Measurements from ENCODE around the gene C11orf68. TPM values are rescaled to one million over a fixed set of nuclear protein-coding genes. Genes with fewer than 3 reads are reported as not detected.

Gene C11orf68
- total and polyA plus RNA-seq, 9 of the 15 experiments (the other 6 are each of a cell fraction or from before 2014, with no cell fraction given) = 3.6 to 35.9 (median 12.8) TPM

- TF ChIP-seq ETV1 (tag; conservative IDR thresholded peaks at IDR 0.05; ENCODE audit: low read depth) (peak; percentile 26; the same call in 1 of the 2 replicates), BDP1 (IDR thresholded peaks at IDR 0.05; ENCODE audit: insufficient read depth, insufficient read length) (no peak), RB1 (IDR thresholded peaks at IDR 0.05; ENCODE audit: low read depth) (peak; percentile 79; the same call in 1 of the 2 replicates), ZNF232 (CRISPR knock-in tag; IDR thresholded peaks at IDR 0.05) (no peak), ADNP (tag; IDR thresholded peaks at IDR 0.05) (no peak), ELF4 (CRISPR knock-in tag; IDR thresholded peaks at IDR 0.05) (no peak), PHF21A (IDR thresholded peaks at IDR 0.05; ENCODE audit: borderline replicate concordance, low read depth) (no peak), THAP7 (CRISPR knock-in tag; IDR thresholded peaks at IDR 0.05) (0 out of 2 replicates have a peak, but pooled peaks have one; percentile 30), NFE2L1 (tag; IDR thresholded peaks at IDR 0.05; ENCODE audit: borderline replicate concordance, low read depth) (no peak), KLF6 (CRISPR knock-in tag; IDR thresholded peaks at IDR 0.05; ENCODE audit: borderline replicate concordance) (no peak), BCOR (IDR thresholded peaks at IDR 0.05) (no peak), PREB (CRISPR knock-in tag; IDR thresholded peaks at IDR 0.05) (no peak), ARNT (IDR thresholded peaks at IDR 0.05) (no peak), TAF9B (IDR thresholded peaks at IDR 0.05; ENCODE audit: partially characterized antibody) (no peak), FOXA3 (CRISPR knock-in tag; conservative IDR thresholded peaks at IDR 0.05 in 1 of 2, IDR thresholded peaks at IDR 0.05 in 1 of 2) (no peak), RAD51 (IDR thresholded peaks at IDR 0.05; ENCODE audit: borderline replicate concordance, low read depth) (no peak), ETS2 (tag; IDR thresholded peaks at IDR 0.05; ENCODE audit: borderline replicate concordance, poor library complexity, severe bottlenecking) (no peak), NCOA1 (IDR thresholded peaks at IDR 0.05; ENCODE audit: low read depth) (no peak), RBM15 (IDR thresholded peaks at IDR 0.05; ENCODE audit: insufficient read depth, low read length) (no peak), DPF2 (IDR thresholded peaks at IDR 0.05) (0 out of 2 replicates have a peak, but pooled peaks have one; percentile 12), ZBTB34 (CRISPR knock-in tag; IDR thresholded peaks at IDR 0.05) (no peak), SOX6 (IDR thresholded peaks at IDR 0.05) (peak; percentile 25; the same call in 1 of the 2 replicates)
These were observed 28.3 kb downstream of the C11orf68 start, which contains the start of gene CCDC85B (continued) for GRCh38 chr11:65890324-65891218.
